GM12878 (cell line): Measurements from ENCODE around the gene TUFM. TPM values are rescaled to one million over a fixed set of nuclear protein-coding genes. Genes with fewer than 3 reads are reported as not detected.

Experiments
- CBX5 ChIP-seq: sonication (generic); IDR thresholded peaks from 2 replicates; pipeline ENCODE4 v1.6.1; 2016; ENCODE audit warnings: low read depth, moderate library complexity, mild to moderate bottlenecking, inconsistent platforms
- EP300 ChIP-seq, 2 experiments: fragments of 150-350 bp in 1 of 2; IDR thresholded peaks; 2 replicates each; pipeline ENCODE4 v1.6.1; 2011 to 2012; ENCODE audit warnings: low read depth in 2 of 2, low read length in 2 of 2, borderline replicate concordance in 1 of 2, improper control_type of control experiment in 1 of 2, inconsistent platforms in 1 of 2; ENCODE audit not compliant: control insufficient read depth in 1 of 2
- ESRRA ChIP-seq: IDR thresholded peaks from 2 replicates; pipeline ENCODE4 v1.6.1; 2012; ENCODE audit warnings: mild to moderate bottlenecking, low read length, improper control_type of control experiment
- NBN ChIP-seq: fragments of 450-650 bp; IDR thresholded peaks from 2 replicates; pipeline ENCODE4 v1.6.1; 2016
- RFX5 ChIP-seq: IDR thresholded peaks from 2 replicates; pipeline ENCODE4 v1.6.1; 2011; ENCODE audit warnings: low read depth, low read length, improper control_type of control experiment
- SMAD5 ChIP-seq: IDR thresholded peaks from 2 replicates; pipeline ENCODE4 v1.6.1; 2016; ENCODE audit warnings: antibody characterized with exemption, low read depth
- polyA plus RNA-seq, 11 experiments: library from polyadenylated mRNA; depleted of rRNA in 4 of 11; unstranded in 6 of 11; stranded (reverse) in 5 of 11; fragments of >200 nt; fragmentation: Nextera tagmentation in 4 of 11; fragmentation: Illumina TruSeq in 1 of 11; extraction: Ambion mirVana in 4 of 11; extraction: Trizol in 1 of 11; gene quantifications; 1 replicate in 1 of 11; 2 replicates in 10 of 11; pipeline versions ENCODE4 v1.2.1 to v1.2.3, GENCODE V29; 2011 to 2016; ENCODE audit warnings: inconsistent platforms in 2 of 11, missing spikeins in 2 of 11, low read depth in 1 of 11
- total RNA-seq, 4 experiments: library from RNA; depleted of rRNA in 3 of 4; stranded (reverse); fragments of >200 nt in 3 of 4; fragmentation: Illumina TruSeq in 1 of 4; extraction: Trizol in 1 of 4; gene quantifications; 2 replicates each; pipeline versions ENCODE4 v1.2.1 to v1.2.3, GENCODE V29; 2013 to 2021
- TF ChIP-seq, protein P1 (sequence below): IDR thresholded peaks from 2 replicates; pipeline ENCODE4 v1.6.1; 2012; ENCODE audit warnings: improper control_type of control experiment, low read depth, low read length; ENCODE audit not compliant: insufficient replicate concordance
- TF ChIP-seq, protein P2 (sequence below): fragments of 450-650 bp; IDR thresholded peaks from 2 replicates; pipeline ENCODE4 v1.6.1; 2017; ENCODE audit warnings: mild to moderate bottlenecking, low read depth, inconsistent platforms; ENCODE audit not compliant: poor library complexity, severe bottlenecking
- TF ChIP-seq, protein P3 (sequence below): fragments of 450-650 bp; IDR thresholded peaks from 2 replicates; pipeline ENCODE4 v1.6.1; 2017; ENCODE audit warnings: mild to moderate bottlenecking
- TF ChIP-seq, protein P4 (sequence below): fragments of 150-350 bp; IDR thresholded peaks from 2 replicates; pipeline ENCODE4 v1.6.1; 2014; ENCODE audit warnings: mild to moderate bottlenecking, low read depth, low read length
- TF ChIP-seq, protein P5 (sequence below): IDR thresholded peaks from 2 replicates; pipeline ENCODE4 v1.6.1; 2011; ENCODE audit warnings: borderline replicate concordance, low read depth, mild to moderate bottlenecking, moderate library complexity, mixed read lengths, low read length; ENCODE audit not compliant: insufficient read depth; ENCODE audit errors: extremely low read length
- TF ChIP-seq, protein P6 (sequence below): fragments of 450-650 bp; IDR thresholded peaks from 2 replicates; pipeline ENCODE4 v1.6.1; 2017; ENCODE audit warnings: mild to moderate bottlenecking, moderate library complexity

TUFM gene
- total and polyA plus RNA-seq, 10 of the 15 experiments (the other 5 are each of a cell fraction or from before 2014, with no cell fraction given) = 23.4 to 354 (median 182) TPM

DNA sequence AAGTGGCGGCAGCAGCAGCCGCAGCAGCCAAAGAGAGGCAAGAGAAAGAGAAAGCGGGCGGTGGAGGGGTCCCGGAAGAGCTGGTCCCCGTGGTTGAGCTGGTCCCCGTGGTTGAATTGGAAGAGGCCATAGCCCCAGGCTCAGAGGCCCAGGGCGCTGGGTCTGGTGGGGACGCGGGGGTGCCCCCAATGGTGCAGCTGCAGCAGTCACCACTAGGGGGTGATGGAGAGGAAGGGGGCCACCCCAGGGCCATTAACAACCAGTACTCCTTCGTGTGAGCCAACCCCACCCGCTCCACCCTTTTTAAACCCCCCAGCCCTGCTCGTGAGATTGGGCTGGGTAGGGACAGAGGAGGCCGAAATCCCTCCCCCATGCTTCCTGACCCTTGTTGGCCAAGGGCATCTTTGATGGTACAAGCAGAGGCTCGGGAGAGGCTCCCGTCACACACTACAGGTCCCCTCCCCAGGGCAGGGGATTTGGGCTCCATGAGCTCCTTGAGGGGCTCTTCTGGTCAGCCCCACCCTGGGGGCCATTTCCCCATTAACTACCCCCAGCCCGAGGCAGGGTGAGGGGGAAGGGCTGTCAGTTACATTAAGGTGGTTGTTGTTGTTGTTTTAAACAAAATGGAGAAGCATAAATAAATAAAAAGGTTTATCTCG, 27.5 kb upstream of the TUFM start (continued):
- no peak for TF ChIP-seq CBX5
- TF ChIP-seq RFX5 = no peak
- TF ChIP-seq, protein P1, sequence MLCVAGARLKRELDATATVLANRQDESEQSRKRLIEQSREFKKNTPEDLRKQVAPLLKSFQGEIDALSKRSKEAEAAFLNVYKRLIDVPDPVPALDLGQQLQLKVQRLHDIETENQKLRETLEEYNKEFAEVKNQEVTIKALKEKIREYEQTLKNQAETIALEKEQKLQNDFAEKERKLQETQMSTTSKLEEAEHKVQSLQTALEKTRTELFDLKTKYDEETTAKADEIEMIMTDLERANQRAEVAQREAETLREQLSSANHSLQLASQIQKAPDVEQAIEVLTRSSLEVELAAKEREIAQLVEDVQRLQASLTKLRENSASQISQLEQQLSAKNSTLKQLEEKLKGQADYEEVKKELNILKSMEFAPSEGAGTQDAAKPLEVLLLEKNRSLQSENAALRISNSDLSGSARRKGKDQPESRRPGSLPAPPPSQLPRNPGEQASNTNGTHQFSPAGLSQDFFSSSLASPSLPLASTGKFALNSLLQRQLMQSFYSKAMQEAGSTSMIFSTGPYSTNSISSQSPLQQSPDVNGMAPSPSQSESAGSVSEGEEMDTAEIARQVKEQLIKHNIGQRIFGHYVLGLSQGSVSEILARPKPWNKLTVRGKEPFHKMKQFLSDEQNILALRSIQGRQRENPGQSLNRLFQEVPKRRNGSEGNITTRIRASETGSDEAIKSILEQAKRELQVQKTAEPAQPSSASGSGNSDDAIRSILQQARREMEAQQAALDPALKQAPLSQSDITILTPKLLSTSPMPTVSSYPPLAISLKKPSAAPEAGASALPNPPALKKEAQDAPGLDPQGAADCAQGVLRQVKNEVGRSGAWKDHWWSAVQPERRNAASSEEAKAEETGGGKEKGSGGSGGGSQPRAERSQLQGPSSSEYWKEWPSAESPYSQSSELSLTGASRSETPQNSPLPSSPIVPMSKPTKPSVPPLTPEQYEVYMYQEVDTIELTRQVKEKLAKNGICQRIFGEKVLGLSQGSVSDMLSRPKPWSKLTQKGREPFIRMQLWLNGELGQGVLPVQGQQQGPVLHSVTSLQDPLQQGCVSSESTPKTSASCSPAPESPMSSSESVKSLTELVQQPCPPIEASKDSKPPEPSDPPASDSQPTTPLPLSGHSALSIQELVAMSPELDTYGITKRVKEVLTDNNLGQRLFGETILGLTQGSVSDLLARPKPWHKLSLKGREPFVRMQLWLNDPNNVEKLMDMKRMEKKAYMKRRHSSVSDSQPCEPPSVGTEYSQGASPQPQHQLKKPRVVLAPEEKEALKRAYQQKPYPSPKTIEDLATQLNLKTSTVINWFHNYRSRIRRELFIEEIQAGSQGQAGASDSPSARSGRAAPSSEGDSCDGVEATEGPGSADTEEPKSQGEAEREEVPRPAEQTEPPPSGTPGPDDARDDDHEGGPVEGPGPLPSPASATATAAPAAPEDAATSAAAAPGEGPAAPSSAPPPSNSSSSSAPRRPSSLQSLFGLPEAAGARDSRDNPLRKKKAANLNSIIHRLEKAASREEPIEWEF = no peak
- no peak for TF ChIP-seq NBN
- no peak for TF ChIP-seq EP300 (IDR thresholded peaks at IDR 0.05; ENCODE audit: borderline replicate concordance in 1 of 2, control insufficient read depth in 1 of 2, low read depth in 2 of 2, low read length in 2 of 2)
- TF ChIP-seq, protein P2, sequence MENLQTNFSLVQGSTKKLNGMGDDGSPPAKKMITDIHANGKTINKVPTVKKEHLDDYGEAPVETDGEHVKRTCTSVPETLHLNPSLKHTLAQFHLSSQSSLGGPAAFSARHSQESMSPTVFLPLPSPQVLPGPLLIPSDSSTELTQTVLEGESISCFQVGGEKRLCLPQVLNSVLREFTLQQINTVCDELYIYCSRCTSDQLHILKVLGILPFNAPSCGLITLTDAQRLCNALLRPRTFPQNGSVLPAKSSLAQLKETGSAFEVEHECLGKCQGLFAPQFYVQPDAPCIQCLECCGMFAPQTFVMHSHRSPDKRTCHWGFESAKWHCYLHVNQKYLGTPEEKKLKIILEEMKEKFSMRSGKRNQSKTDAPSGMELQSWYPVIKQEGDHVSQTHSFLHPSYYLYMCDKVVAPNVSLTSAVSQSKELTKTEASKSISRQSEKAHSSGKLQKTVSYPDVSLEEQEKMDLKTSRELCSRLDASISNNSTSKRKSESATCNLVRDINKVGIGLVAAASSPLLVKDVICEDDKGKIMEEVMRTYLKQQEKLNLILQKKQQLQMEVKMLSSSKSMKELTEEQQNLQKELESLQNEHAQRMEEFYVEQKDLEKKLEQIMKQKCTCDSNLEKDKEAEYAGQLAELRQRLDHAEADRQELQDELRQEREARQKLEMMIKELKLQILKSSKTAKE = no peak
- TF ChIP-seq, protein P3, sequence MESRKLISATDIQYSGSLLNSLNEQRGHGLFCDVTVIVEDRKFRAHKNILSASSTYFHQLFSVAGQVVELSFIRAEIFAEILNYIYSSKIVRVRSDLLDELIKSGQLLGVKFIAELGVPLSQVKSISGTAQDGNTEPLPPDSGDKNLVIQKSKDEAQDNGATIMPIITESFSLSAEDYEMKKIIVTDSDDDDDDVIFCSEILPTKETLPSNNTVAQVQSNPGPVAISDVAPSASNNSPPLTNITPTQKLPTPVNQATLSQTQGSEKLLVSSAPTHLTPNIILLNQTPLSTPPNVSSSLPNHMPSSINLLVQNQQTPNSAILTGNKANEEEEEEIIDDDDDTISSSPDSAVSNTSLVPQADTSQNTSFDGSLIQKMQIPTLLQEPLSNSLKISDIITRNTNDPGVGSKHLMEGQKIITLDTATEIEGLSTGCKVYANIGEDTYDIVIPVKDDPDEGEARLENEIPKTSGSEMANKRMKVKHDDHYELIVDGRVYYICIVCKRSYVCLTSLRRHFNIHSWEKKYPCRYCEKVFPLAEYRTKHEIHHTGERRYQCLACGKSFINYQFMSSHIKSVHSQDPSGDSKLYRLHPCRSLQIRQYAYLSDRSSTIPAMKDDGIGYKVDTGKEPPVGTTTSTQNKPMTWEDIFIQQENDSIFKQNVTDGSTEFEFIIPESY = peak; percentile 98
- TF ChIP-seq, protein P4, sequence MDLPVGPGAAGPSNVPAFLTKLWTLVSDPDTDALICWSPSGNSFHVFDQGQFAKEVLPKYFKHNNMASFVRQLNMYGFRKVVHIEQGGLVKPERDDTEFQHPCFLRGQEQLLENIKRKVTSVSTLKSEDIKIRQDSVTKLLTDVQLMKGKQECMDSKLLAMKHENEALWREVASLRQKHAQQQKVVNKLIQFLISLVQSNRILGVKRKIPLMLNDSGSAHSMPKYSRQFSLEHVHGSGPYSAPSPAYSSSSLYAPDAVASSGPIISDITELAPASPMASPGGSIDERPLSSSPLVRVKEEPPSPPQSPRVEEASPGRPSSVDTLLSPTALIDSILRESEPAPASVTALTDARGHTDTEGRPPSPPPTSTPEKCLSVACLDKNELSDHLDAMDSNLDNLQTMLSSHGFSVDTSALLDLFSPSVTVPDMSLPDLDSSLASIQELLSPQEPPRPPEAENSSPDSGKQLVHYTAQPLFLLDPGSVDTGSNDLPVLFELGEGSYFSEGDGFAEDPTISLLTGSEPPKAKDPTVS = no peak
- TF ChIP-seq, protein P5, sequence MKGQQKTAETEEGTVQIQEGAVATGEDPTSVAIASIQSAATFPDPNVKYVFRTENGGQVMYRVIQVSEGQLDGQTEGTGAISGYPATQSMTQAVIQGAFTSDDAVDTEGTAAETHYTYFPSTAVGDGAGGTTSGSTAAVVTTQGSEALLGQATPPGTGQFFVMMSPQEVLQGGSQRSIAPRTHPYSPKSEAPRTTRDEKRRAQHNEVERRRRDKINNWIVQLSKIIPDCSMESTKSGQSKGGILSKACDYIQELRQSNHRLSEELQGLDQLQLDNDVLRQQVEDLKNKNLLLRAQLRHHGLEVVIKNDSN = no peak
- TF ChIP-seq ESRRA = no peak
- TF ChIP-seq SMAD5 = no peak
- TF ChIP-seq, protein P6, sequence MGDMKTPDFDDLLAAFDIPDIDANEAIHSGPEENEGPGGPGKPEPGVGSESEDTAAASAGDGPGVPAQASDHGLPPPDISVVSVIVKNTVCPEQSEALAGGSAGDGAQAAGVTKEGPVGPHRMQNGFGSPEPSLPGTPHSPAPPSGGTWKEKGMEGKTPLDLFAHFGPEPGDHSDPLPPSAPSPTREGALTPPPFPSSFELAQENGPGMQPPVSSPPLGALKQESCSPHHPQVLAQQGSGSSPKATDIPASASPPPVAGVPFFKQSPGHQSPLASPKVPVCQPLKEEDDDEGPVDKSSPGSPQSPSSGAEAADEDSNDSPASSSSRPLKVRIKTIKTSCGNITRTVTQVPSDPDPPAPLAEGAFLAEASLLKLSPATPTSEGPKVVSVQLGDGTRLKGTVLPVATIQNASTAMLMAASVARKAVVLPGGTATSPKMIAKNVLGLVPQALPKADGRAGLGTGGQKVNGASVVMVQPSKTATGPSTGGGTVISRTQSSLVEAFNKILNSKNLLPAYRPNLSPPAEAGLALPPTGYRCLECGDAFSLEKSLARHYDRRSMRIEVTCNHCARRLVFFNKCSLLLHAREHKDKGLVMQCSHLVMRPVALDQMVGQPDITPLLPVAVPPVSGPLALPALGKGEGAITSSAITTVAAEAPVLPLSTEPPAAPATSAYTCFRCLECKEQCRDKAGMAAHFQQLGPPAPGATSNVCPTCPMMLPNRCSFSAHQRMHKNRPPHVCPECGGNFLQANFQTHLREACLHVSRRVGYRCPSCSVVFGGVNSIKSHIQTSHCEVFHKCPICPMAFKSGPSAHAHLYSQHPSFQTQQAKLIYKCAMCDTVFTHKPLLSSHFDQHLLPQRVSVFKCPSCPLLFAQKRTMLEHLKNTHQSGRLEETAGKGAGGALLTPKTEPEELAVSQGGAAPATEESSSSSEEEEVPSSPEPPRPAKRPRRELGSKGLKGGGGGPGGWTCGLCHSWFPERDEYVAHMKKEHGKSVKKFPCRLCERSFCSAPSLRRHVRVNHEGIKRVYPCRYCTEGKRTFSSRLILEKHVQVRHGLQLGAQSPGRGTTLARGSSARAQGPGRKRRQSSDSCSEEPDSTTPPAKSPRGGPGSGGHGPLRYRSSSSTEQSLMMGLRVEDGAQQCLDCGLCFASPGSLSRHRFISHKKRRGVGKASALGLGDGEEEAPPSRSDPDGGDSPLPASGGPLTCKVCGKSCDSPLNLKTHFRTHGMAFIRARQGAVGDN = no peak
